ENCODE results near the gene CGA. TPM values are rescaled to one million over a fixed set of nuclear protein-coding genes. Genes with fewer than 3 reads are reported as not detected.

The CGA gene
- total RNA-seq, 1 donor from 2014 or later = not detected

DNA sequence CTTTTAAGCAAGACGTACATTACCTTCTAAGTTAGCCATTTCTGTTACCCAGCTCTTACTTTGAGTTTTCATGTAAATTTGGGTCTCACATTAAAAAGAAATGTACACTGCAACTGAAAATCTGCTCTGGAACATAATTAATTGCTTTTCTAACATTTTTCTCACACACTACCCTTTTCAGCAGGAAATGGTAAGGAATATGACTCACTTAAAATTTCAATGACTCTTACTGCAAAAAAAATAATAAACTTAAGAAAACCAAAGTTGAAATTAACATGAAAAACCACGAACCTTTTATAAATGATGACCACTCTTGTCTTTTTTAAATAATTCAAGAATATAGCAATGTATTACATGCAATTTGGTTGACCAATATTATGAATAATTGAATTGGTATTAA lies 1.3 kb downstream of the CGA start:
- Histone ChIP-seq H3K9me3 (ENCODE audit: control insufficient read depth in 3 of 3, low read length in 3 of 3) (no peaks in the 10 kb centered on the region), H3K4me1 (ENCODE audit: control insufficient read depth in 3 of 3, insufficient read depth in 3 of 3, low read length in 3 of 3) (no peaks in the 10 kb centered on the region), H3K27ac (ENCODE audit: low read depth, low read length) (no peak overlapping the region), H3K36me3 (ENCODE audit: control insufficient read depth in 3 of 3, insufficient read depth in 3 of 3, low read length in 3 of 3) (no peaks in the 10 kb centered on the region), H3K27me3 (ENCODE audit: control insufficient read depth in 3 of 3, insufficient read depth in 3 of 3, low read length in 3 of 3) (peaks cover 0 to 5% (median 0%) of the 10 kb centered on the region in 3 donors), H3K9ac (ENCODE audit: low read depth in 1 of 3, low read length in 3 of 3) (no peak overlapping the region), H3K4me3 (ENCODE audit: low read length in 3 of 3) (no peak overlapping the region)

DNA sequence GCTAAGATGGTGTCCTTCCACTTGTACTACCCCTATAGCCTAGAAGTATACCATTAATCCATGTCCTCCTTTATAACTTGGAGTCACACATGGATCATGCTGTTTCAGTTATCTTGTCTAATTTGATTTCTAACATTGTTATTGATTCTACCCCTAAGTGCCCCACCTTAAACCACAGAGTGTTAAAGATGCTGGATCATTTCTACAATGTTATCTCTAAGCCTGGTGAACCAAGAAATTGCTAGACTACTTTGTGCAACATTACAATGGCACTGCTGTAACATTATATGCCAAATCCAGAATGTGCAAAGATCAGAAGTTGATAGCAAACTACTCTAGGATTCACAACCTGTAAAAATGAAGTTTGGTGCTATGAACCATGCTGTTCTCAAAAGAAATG lies 1.7 kb downstream of the CGA start:
- H3K4me3 ChIP-seq (ENCODE audit: low read length in 3 of 3) = no peak overlapping the region
- no peak overlapping the region for H3K9ac ChIP-seq (ENCODE audit: low read depth in 1 of 3, low read length in 3 of 3)
- no peaks in the 10 kb centered on the region for H3K9me3 ChIP-seq (ENCODE audit: control insufficient read depth in 3 of 3, low read length in 3 of 3)
- H3K4me1 ChIP-seq (ENCODE audit: control insufficient read depth in 3 of 3, insufficient read depth in 3 of 3, low read length in 3 of 3) = no peaks in the 10 kb centered on the region
- H3K27ac ChIP-seq (ENCODE audit: low read depth, low read length) = no peak overlapping the region
- H3K27me3 ChIP-seq (ENCODE audit: control insufficient read depth in 3 of 3, insufficient read depth in 3 of 3, low read length in 3 of 3) = peaks cover 0 to 5% (median 0%) of the 10 kb centered on the region in 3 donors
- H3K36me3 ChIP-seq (ENCODE audit: control insufficient read depth in 3 of 3, insufficient read depth in 3 of 3, low read length in 3 of 3) = no peaks in the 10 kb centered on the region

DNA sequence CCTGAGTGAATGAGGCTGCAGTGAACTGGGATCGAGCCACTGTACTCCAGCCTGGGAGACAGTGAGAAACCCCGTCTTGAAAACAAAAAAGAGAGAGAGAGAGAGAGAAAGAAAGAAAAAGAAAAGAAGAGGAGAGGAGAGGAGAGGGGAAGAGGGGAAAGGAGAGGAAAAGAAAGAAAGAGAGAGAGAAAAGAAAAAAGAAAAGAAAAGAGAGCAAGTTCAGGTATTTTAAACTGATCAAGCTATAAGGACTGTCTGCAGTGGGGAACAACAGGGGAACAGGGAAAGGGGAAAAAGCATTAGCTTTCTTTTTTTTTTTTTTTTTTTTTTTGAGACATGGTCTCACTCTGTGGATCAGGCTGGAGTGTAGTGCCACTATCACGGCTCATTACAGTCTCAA lies 2.5 kb downstream of the CGA start:
- Histone ChIP-seq H3K9ac (ENCODE audit: low read depth in 1 of 3, low read length in 3 of 3) (no peak overlapping the region), H3K36me3 (ENCODE audit: control insufficient read depth in 3 of 3, insufficient read depth in 3 of 3, low read length in 3 of 3) (no peaks in the 10 kb centered on the region), H3K4me3 (ENCODE audit: low read length in 3 of 3) (no peak overlapping the region), H3K27me3 (ENCODE audit: control insufficient read depth in 3 of 3, insufficient read depth in 3 of 3, low read length in 3 of 3) (peaks cover 0 to 5% (median 0%) of the 10 kb centered on the region in 3 donors), H3K9me3 (ENCODE audit: control insufficient read depth in 3 of 3, low read length in 3 of 3) (no peaks in the 10 kb centered on the region), H3K4me1 (ENCODE audit: control insufficient read depth in 3 of 3, insufficient read depth in 3 of 3, low read length in 3 of 3) (no peaks in the 10 kb centered on the region), H3K27ac (ENCODE audit: low read depth, low read length) (no peak overlapping the region)

DNA sequence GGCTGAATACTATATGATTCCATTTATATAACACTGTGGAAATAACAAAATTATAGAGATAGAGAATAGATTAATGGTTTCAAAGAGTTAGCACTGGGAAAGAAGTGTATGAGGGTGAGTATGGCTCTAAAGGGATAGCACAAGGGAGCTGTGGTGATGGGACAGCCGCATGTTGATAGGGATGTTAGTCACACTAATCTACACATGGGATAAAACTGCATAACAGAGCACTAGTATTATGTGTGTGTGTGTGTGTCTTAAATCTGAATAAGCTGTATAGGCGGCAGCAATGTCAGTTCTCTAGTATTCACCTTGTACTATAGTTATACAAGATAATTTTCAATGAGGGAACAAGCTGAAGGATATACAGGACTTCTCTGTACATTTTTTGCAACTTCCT lies 5.8 kb downstream of the CGA start:
- Histone ChIP-seq H3K4me1 (ENCODE audit: control insufficient read depth in 3 of 3, insufficient read depth in 3 of 3, low read length in 3 of 3) (no peaks in the 10 kb centered on the region), H3K9ac (ENCODE audit: low read depth in 1 of 3, low read length in 3 of 3) (no peak overlapping the region), H3K27ac (ENCODE audit: low read depth, low read length) (no peak overlapping the region), H3K27me3 (ENCODE audit: control insufficient read depth in 3 of 3, insufficient read depth in 3 of 3, low read length in 3 of 3) (no peaks in the 10 kb centered on the region), H3K36me3 (ENCODE audit: control insufficient read depth in 3 of 3, insufficient read depth in 3 of 3, low read length in 3 of 3) (no peaks in the 10 kb centered on the region), H3K9me3 (ENCODE audit: control insufficient read depth in 3 of 3, low read length in 3 of 3) (no peaks in the 10 kb centered on the region), H3K4me3 (ENCODE audit: low read length in 3 of 3) (no peak overlapping the region)

DNA sequence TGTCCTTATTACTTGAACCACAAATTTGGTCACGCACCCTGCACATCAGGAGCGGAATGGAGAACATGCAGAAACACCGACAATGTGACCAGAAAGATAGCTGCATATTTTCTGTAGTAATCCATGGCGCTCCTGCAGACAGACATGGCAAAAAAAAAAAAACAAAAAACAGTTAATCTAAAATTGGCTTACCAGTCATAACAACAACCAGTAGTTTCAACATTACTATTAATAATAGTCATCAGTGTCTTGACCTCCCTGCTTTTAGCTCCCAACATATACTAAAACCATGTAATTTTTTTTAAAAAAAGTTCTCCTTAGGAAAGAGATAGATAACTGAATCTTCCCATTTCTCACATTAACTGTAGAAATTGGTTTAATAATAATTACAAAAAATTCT lies 6.8 kb downstream of the CGA start:
- Histone ChIP-seq H3K27ac (ENCODE audit: low read depth, low read length) (no peak overlapping the region), H3K9ac (ENCODE audit: low read depth in 1 of 3, low read length in 3 of 3) (no peak overlapping the region), H3K9me3 (ENCODE audit: control insufficient read depth in 3 of 3, low read length in 3 of 3) (no peaks in the 10 kb centered on the region), H3K4me3 (ENCODE audit: low read length in 3 of 3) (no peak overlapping the region), H3K4me1 (ENCODE audit: control insufficient read depth in 3 of 3, insufficient read depth in 3 of 3, low read length in 3 of 3) (no peaks in the 10 kb centered on the region), H3K36me3 (ENCODE audit: control insufficient read depth in 3 of 3, insufficient read depth in 3 of 3, low read length in 3 of 3) (no peaks in the 10 kb centered on the region), H3K27me3 (ENCODE audit: control insufficient read depth in 3 of 3, insufficient read depth in 3 of 3, low read length in 3 of 3) (no peaks in the 10 kb centered on the region)

DNA sequence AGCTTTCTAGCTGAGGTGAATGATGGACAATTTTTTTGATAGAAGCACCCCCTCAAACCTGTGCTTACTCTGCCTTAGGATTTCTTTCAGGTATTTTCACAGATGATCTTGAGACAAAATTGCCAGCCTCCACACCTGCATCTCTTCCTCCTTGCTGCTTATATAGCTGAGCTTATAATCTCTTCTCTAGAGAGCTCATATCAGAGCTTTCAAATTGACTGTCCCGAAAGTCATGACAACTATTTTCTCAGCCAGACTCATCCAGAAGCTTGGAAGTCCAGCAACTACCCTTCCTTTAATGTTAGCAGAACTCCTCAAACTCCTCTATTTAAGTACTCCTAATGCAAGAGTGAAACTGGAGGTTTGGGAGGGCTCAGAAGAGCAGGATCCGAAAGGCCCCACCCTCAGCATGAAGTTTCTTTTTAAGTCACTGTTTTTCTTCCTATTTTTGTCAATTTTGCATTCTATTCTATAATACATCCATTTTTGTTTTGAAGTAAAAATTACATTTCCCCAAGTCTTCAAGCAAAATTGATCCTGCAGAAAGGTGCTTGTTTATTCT lies 12.7 kb downstream of the CGA start:
- Histone ChIP-seq H3K9ac (ENCODE audit: low read depth in 1 of 3, low read length in 3 of 3) (no peak overlapping the region), H3K4me1 (ENCODE audit: control insufficient read depth in 3 of 3, insufficient read depth in 3 of 3, low read length in 3 of 3) (no peaks in the 10 kb centered on the region), H3K9me3 (ENCODE audit: control insufficient read depth in 3 of 3, low read length in 3 of 3) (no peaks in the 10 kb centered on the region), H3K4me3 (ENCODE audit: low read length in 3 of 3) (no peak overlapping the region), H3K36me3 (ENCODE audit: control insufficient read depth in 3 of 3, insufficient read depth in 3 of 3, low read length in 3 of 3) (no peaks in the 10 kb centered on the region), H3K27me3 (ENCODE audit: control insufficient read depth in 3 of 3, insufficient read depth in 3 of 3, low read length in 3 of 3) (no peaks in the 10 kb centered on the region), H3K27ac (ENCODE audit: low read depth, low read length) (no peak overlapping the region)

DNA sequence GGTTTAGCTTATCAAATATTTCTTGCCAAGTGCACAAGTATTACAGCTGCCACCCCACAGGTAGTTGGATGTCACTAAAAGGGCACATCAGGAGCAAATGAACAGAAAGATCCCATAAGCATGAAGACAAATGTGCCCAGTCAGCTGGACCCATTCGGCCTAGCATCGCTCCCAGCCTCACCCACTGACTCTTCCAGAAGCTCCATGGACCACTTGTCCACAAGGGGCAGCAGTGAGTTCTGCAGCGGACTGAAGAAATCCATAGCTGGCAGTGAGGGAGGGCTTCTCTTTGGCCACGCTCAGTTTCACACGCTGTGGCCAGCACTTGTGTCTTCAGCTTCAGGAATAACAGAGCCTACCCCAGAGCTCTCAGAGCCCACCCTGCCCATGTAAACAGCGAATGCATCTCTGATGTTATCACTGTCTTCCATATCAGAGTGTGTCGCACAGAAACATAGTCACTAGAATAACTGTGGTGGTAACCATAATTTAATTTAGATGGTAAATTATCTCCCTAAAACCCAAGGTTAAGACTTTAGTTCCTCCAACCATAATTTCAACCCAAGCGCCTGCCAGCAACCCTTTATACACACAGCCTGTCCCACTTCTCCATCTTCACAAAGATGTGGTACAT lies 15.8 kb downstream of the CGA start:
- Histone ChIP-seq H3K4me1 (ENCODE audit: control insufficient read depth in 3 of 3, insufficient read depth in 3 of 3, low read length in 3 of 3) (no peaks in the 10 kb centered on the region), H3K4me3 (ENCODE audit: low read length in 3 of 3) (no peak overlapping the region), H3K9ac (ENCODE audit: low read depth in 1 of 3, low read length in 3 of 3) (no peak overlapping the region), H3K27me3 (ENCODE audit: control insufficient read depth in 3 of 3, insufficient read depth in 3 of 3, low read length in 3 of 3) (no peaks in the 10 kb centered on the region), H3K36me3 (ENCODE audit: control insufficient read depth in 3 of 3, insufficient read depth in 3 of 3, low read length in 3 of 3) (no peaks in the 10 kb centered on the region), H3K9me3 (ENCODE audit: control insufficient read depth in 3 of 3, low read length in 3 of 3) (no peaks in the 10 kb centered on the region), H3K27ac (ENCODE audit: low read depth, low read length) (no peak overlapping the region)

DNA sequence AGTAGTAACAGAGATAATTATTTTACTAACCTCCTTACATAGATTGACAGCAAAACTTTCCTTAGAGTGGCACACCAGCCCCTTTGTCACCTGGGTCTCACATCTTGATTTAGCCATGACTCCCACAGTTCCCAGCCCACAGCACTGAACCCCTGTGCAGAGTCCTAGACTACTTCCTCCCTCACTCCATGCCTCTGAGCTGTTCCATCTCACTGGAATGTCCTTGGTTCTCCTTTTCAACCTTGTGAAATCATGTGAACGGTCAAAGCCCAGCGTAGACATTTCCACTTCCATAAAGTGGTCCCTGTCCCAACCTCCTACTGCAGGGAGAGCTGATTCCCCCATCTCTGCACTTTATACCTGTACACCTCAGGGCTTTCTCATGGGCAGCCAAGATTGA lies 19.7 kb downstream of the CGA start:
- Histone ChIP-seq H3K27me3 (ENCODE audit: control insufficient read depth in 3 of 3, insufficient read depth in 3 of 3, low read length in 3 of 3) (peaks cover 0 to 2% (median 0%) of the 10 kb centered on the region in 3 donors), H3K4me3 (ENCODE audit: low read length in 3 of 3) (no peak overlapping the region)

DNA sequence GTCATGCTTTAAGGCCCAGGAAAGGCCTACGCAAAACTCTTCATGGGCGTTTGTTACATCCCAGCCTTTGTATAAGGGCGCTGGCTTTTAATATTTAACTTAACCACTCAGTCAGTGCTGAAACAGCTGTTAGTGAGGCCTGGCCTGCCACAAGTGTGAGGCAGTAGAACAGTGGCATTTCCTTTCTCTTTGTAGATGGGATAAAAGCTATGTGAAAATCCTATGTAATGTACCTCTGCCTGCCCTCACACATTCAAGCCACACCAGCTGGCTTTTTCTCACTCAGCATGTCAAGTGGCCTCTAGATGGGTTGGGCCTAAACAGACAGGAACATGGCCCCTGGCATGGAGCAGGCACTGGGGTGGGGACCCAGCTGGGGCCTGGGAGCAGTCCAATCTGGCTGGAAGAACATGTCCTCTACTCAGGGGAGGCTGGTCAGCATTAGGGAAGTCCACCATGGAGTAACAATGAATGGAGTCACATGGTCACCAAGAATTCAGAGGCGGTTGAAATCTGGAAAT lies 20.7 kb downstream of the CGA start:
- Histone ChIP-seq H3K4me3 (ENCODE audit: low read length in 3 of 3) (no peak overlapping the region), H3K9ac (ENCODE audit: low read depth in 1 of 3, low read length in 3 of 3) (no peak overlapping the region)

More for the DNA sequence above, 19.7 kb downstream of the CGA start:
- H3K4me1 ChIP-seq (ENCODE audit: control insufficient read depth in 3 of 3, insufficient read depth in 3 of 3, low read length in 3 of 3) = no peaks in the 10 kb centered on the region
- no peak overlapping the region for H3K9ac ChIP-seq (ENCODE audit: low read depth in 1 of 3, low read length in 3 of 3)
- no peak overlapping the region for H3K27ac ChIP-seq (ENCODE audit: low read depth, low read length)
- H3K36me3 ChIP-seq (ENCODE audit: control insufficient read depth in 3 of 3, insufficient read depth in 3 of 3, low read length in 3 of 3) = no peaks in the 10 kb centered on the region
- no peaks in the 10 kb centered on the region for H3K9me3 ChIP-seq (ENCODE audit: control insufficient read depth in 3 of 3, low read length in 3 of 3)

DNA sequence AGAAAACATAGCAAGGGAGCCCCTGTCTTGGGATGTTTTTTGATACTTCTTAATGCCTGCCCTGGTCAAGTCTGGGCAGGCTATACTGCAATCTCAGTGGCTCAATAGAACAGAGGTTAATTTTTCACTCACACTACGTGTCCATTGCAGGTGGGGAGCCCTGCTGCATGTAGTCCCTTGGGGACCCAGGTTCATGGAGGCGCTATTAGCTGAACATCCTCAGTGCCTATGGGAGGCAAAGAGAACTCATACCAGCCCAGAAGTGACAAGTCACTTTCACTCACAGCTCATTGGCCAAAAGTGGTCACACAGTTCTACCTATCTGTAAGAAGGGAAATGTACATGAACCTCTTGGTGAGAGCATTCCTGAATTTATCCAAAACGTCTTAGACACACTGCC lies 23.2 kb downstream of the CGA start:
- H3K27ac ChIP-seq (ENCODE audit: low read depth, low read length) = no peak overlapping the region
- H3K4me3 ChIP-seq (ENCODE audit: low read length in 3 of 3) = no peak overlapping the region
- no peaks in the 10 kb centered on the region for H3K4me1 ChIP-seq (ENCODE audit: control insufficient read depth in 3 of 3, insufficient read depth in 3 of 3, low read length in 3 of 3)
- no peaks in the 10 kb centered on the region for H3K9me3 ChIP-seq (ENCODE audit: control insufficient read depth in 3 of 3, low read length in 3 of 3)
- no peaks in the 10 kb centered on the region for H3K36me3 ChIP-seq (ENCODE audit: control insufficient read depth in 3 of 3, insufficient read depth in 3 of 3, low read length in 3 of 3)
- H3K27me3 ChIP-seq (ENCODE audit: control insufficient read depth in 3 of 3, insufficient read depth in 3 of 3, low read length in 3 of 3) = peaks cover 0 to 5% (median 4%) of the 10 kb centered on the region in 3 donors
- H3K9ac ChIP-seq (ENCODE audit: low read depth in 1 of 3, low read length in 3 of 3) = no peak overlapping the region

More for the DNA sequence above, 20.7 kb downstream of the CGA start:
- H3K9me3 ChIP-seq (ENCODE audit: control insufficient read depth in 3 of 3, low read length in 3 of 3) = no peaks in the 10 kb centered on the region
- H3K27me3 ChIP-seq (ENCODE audit: control insufficient read depth in 3 of 3, insufficient read depth in 3 of 3, low read length in 3 of 3) = peaks cover 0 to 2% (median 0%) of the 10 kb centered on the region in 3 donors
- no peaks in the 10 kb centered on the region for H3K4me1 ChIP-seq (ENCODE audit: control insufficient read depth in 3 of 3, insufficient read depth in 3 of 3, low read length in 3 of 3)
- no peaks in the 10 kb centered on the region for H3K36me3 ChIP-seq (ENCODE audit: control insufficient read depth in 3 of 3, insufficient read depth in 3 of 3, low read length in 3 of 3)
- H3K27ac ChIP-seq (ENCODE audit: low read depth, low read length) = no peak overlapping the region
